Endometrium (tissue), 2 donors: Measurements from ENCODE around the gene PRDM16.

ENCODE experiments used
- FAIRE-seq: peaks from 2 replicates; lab custom pipeline; 2012; peaks lifted over from hg19 to GRCh38; lab: Jason Lieb, UNC
- donor health status: control.
- donor health status: control.

The PRDM16 gene

GRCh38 chr1:3125078-3125477 is 56.1 kb downstream of the PRDM16 start:
- FAIRE-seq: no peak

GRCh38 chr1:3125546-3126368 is 56.8 kb downstream of the PRDM16 start:
- no peak for FAIRE-seq

DNA sequence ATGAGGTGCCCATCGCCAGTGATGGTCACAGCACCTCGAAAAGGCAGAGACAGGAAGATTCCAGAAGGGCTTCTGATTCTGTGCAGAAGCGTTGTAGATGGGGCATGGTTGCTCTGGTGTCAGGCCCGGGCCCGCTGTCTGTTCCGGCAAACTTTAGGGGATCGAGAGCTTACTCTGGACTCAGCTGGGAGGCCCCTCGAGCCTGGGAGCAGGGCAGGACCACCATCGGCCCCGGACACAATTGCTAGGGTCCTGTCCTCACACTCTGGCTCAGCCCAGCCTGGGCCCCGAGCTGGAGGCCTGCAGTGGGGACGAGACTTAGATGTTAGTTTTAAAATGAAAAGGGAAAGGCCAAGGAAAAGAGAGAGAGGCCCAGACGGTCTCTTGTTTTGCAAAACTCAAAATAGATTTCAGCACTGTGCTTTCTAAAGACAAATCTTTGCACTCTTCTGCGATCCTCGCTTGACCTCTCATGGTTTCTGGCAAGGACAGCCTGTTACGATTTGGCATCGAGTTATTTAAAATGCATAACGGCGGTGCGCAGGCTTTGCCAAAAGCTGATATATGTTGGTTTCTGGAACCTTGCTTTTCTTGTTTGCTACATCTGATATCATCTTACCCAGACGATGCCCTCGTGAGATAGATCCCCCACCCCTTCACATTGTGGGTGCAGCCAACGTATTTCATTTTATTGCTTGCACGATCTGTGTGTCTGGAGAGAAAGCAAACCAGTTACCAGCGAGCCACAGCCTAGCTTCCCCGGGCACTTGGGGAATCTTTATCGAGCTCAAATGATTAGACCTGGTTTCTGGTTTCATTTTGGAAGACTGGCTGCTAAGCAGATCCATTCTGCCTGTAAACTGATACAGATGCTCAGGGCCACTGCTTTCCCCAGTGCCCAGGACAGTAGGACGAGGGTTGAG is 58.0 kb downstream of the PRDM16 start:
- FAIRE-seq: no peak

DNA sequence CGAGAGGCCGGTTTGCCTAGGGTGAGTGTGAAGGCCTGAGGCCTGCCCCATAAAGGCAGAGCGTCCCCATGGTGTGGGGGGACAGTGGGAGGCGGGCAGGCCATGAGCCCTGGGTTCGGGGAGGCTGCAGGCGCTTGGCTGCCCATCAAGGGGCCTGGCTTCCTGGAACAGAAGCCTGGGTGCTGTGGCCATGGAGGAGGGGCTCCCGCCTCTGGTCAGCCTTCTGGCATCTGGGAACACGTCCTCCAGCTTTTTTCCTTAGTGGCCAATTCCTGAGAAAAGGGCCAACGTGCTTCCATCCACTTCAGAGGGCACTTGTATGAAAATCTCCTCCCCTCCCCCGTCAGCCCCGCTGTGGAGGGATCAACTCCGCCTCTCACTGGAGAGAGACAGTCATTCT is 58.7 kb downstream of the PRDM16 start:
- FAIRE-seq: no peak

- no peak for FAIRE-seq
These were observed 59.6 kb downstream of the PRDM16 start for GRCh38 chr1:3128431-3129132.

DNA sequence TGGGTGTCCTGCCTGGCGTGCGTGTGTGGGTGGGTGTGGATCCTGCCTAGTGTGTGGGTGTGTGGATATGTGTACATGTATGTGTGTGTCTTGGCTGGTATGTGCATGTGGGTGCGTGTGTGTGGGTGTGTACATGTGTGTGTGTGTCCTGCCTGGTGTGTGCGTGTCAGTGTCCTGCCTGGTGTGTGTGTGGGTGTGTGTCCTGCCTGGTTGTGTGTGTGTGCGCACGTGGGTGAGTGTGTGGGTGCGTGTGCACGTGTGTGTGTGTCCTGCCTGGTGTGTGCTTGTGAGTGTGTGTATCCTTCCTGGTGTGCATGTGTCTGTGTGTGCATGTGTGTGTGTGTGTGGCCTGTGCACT is 60.1 kb downstream of the PRDM16 start:
- no peak for FAIRE-seq

- FAIRE-seq: no peak
These were observed 61.3 kb downstream of the PRDM16 start for GRCh38 chr1:3130268-3130667.

DNA sequence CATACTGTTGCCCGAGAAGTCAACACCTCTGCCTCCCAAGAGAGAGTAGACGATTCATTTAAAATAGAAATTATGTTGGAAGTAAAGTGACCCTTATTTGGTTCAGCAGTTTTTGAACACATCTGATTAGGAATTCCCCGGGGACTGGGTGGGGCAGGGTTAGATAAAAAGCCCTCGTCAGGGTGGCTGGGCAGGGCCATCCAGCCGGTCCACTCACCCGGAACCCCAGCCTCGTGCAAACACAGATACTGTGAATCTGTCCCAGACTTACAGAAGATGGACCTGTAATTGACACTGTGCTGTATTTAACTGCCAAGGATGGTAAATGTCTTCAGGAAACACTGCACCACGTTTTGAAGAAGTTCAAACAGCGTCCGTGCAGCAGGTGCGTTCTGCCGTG is 63.7 kb downstream of the PRDM16 start:
- no peak for FAIRE-seq

GRCh38 chr1:3133686-3134085 is 64.7 kb downstream of the PRDM16 start:
- no peak for FAIRE-seq

- FAIRE-seq: no peak
These were observed 65.5 kb downstream of the PRDM16 start for GRCh38 chr1:3134381-3135072.

GRCh38 chr1:3135073-3135702 is 66.2 kb downstream of the PRDM16 start:
- FAIRE-seq: no peak

GRCh38 chr1:3135744-3136455 is 66.9 kb downstream of the PRDM16 start:
- FAIRE-seq: no peak

GRCh38 chr1:3136532-3136931 is 67.5 kb downstream of the PRDM16 start:
- FAIRE-seq: no peak

DNA sequence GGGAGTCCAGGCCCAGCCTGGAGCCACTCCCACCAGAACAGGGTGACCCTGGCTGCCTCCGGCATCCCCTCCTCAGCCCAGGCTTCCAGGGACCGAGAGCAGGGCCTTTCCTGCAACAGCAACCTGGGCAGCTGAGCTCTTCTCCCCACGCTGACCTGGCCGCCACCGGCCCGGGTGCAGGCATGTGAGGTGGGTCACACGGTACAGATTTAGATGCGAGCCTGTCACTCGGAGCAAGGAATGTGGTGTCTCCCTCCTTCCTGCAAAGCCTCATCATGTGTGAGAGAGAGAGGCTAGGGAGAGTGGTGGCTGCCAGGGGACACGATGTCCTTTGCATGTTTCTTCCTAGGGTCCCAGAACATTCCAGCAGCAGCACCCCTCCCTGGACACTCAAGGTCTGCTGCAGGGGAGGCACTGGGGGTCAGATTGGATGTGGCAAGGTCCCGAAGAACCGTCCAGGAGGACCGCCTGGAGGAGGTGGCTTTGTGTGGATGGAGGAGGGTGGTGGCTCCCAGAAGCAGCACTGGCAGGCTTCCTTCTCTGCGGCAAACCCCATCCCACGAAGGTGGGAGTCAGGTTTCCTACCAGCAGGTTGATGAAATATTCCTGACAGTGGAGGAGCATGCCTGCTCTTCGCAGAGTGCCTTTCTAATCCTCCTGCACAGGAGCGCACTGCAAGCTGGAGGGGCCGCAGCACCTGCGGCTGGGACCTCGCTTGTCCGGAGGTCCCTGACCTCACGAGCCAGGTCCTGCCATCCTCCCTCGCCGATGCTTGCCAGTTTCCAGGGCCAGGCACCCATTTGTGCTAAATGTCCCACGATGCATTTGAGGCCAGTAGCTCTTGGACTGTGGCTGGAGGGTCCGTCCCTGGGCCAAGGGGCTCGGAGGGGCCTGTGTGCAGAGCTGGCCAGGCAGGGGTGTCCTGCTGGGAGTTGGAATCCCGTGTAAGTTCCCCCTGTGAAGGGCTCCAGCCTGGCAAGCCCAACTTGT is 68.4 kb downstream of the PRDM16 start:
- no peak for FAIRE-seq

DNA sequence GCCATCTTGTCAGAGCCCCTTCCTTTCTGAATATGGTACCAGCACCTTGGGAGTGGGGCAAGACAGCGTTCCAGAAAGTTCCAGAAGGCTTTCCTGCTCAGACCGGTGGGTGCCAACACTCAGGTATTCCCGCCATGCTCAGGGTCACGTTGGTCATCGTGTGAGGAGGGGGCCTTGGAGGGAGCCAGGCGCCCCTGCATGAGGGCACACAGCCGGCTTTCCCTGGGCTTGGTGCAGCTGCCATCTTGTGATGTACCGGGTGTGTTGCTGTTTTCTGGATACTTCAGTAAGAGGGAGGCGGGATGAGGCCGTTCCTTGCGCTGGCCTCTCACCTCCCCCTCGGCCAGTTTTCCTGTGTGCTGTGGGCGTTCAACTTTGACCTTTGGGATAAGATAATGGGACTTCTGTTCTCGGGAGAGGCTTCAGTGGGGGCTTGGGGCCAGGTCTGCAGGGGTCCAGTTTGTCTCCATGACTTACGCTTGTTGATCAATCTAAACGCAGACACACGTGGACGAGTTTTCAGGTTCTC is 69.7 kb downstream of the PRDM16 start:
- no peak for FAIRE-seq

DNA sequence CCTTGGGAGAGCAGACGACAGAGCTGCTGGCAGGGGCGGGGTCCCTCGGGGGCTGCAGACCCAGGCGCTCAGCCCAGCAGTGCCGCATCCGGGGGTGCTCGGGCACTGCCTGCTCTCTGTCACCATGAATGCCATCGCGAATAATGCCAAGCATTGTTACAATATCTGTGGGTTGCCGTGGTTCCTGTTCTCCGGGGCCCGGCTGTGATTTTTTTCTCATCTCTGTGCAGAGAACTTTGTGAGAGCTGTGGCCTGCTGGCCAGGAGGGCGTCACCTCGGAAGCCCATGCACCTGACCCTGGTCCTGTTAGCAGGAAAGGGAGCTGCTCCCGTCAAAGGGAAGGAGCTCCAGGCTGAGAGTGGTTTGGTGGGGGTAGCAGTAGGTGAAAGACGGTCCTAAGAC is 70.4 kb downstream of the PRDM16 start:
- no peak for FAIRE-seq

- no peak for FAIRE-seq
These were observed 70.9 kb downstream of the PRDM16 start for GRCh38 chr1:3139871-3140361.

GRCh38 chr1:3140437-3140836 is 71.4 kb downstream of the PRDM16 start:
- no peak for FAIRE-seq

GRCh38 chr1:3141129-3141528 is 72.1 kb downstream of the PRDM16 start:
- FAIRE-seq: no peak
